ENCODE results near the gene CPED1. TPM values are rescaled to one million over a fixed set of nuclear protein-coding genes. Genes with fewer than 3 reads are reported as not detected.
A peak's percentile ranks its signal among the peaks of the same experiment; 100 is the strongest.
"Not testable (repeated sequence)": the region's sequence is repeated elsewhere in the genome, so short reads cannot be mapped to it uniquely, and the experiment has no call there.

The CPED1 gene
- total and polyA plus RNA-seq, 7 donors: 1.2 to 120 (median 79.6) TPM

GRCh38 chr7:121071132-121071531 is 82.6 kb downstream of the CPED1 start:
- Histone ChIP-seq H3K27me3 (no peaks in the 10 kb centered on the region), H3K36me3 (no peaks in the 10 kb centered on the region), H3K27ac (peak overlapping the region in 1 of 4 donors; percentile 73), H3K9me3 (no peaks in the 10 kb centered on the region), H3K4me1 (peaks cover 0 to 14% (median 7%) of the 10 kb centered on the region in 4 donors), H3K4me3 (no peak overlapping the region)
- WGBS, 2 donors: 90% methylated on average over 1 of the region's 1 CpG
- intact Hi-C loops (cut with DNase I): no loop called here
- TF ChIP-seq POLR2A (IDR thresholded peaks at IDR 0.05): no peak
- no peak for TF ChIP-seq EP300 (IDR thresholded peaks at IDR 0.05)
- no peak for TF ChIP-seq CTCF (IDR thresholded peaks at IDR 0.05)
- TF ChIP-seq POLR2AphosphoS5 (IDR thresholded peaks at IDR 0.05): no peak
- DNase-seq: no peak

- no peak overlapping the region for H3K4me3 ChIP-seq
- H3K36me3 ChIP-seq: no peaks in the 10 kb centered on the region
- intact Hi-C loops (cut with DNase I): no loop called here
- H3K4me1 ChIP-seq: peaks cover 0 to 20% (median 10%) of the 10 kb centered on the region in 4 donors
- WGBS, 2 donors: 68 to 92% methylated on average over 2 of the region's 2 CpGs
- no peak for DNase-seq
- no peak overlapping the region for H3K27ac ChIP-seq
- H3K27me3 ChIP-seq: no peaks in the 10 kb centered on the region
- TF ChIP-seq EP300 (IDR thresholded peaks at IDR 0.05) (no peak), CTCF (IDR thresholded peaks at IDR 0.05) (no peak), POLR2A (IDR thresholded peaks at IDR 0.05) (no peak)
- no peaks in the 10 kb centered on the region for H3K9me3 ChIP-seq
Measured at GRCh38 chr7:121071662-121072061, 83.2 kb downstream of the CPED1 start.

- no peak for DNase-seq
- no peak for TF ChIP-seq POLR2AphosphoS5 (IDR thresholded peaks at IDR 0.05)
- no peak for TF ChIP-seq CTCF (IDR thresholded peaks at IDR 0.05)
- no peak for TF ChIP-seq EP300 (IDR thresholded peaks at IDR 0.05)
- TF ChIP-seq POLR2A (IDR thresholded peaks at IDR 0.05): no peak
- no peaks in the 10 kb centered on the region for H3K9me3 ChIP-seq
- WGBS, 2 donors: 14 to 69% methylated on average over 2 of the region's 2 CpGs
- no peaks in the 10 kb centered on the region for H3K27me3 ChIP-seq
- no peak overlapping the region for H3K4me3 ChIP-seq
- H3K36me3 ChIP-seq: no peaks in the 10 kb centered on the region
- H3K27ac ChIP-seq: no peak overlapping the region
- peaks cover 0 to 23% (median 10%) of the 10 kb centered on the region in 4 donors for H3K4me1 ChIP-seq
- intact Hi-C loops (cut with DNase I): no loop called here
Measured at GRCh38 chr7:121072826-121073225, 84.3 kb downstream of the CPED1 start.

- Histone ChIP-seq H3K4me3 (no peak overlapping the region), H3K4me1 (peaks cover 0 to 23% (median 10%) of the 10 kb centered on the region in 4 donors), H3K9me3 (no peaks in the 10 kb centered on the region), H3K27me3 (no peaks in the 10 kb centered on the region), H3K36me3 (no peaks in the 10 kb centered on the region), H3K27ac (no peak overlapping the region)
- TF ChIP-seq POLR2A (IDR thresholded peaks at IDR 0.05): no peak
- TF ChIP-seq CTCF (IDR thresholded peaks at IDR 0.05): no peak
- TF ChIP-seq EP300 (IDR thresholded peaks at IDR 0.05): no peak
- TF ChIP-seq POLR2AphosphoS5 (IDR thresholded peaks at IDR 0.05): no peak
- 54 to 85% methylated on average over 3 of the region's 3 CpGs for WGBS, 2 donors
- no peak for DNase-seq
- intact Hi-C loops (cut with DNase I): no loop called here
Measured at GRCh38 chr7:121073463-121074099, 85.1 kb downstream of the CPED1 start.

- H3K27me3 ChIP-seq; DNase-seq; H3K36me3 ChIP-seq; H3K27ac ChIP-seq; intact Hi-C loops (cut with DNase I); H3K4me3 ChIP-seq; H3K9me3 ChIP-seq: not testable (repeated sequence)
- peaks cover 0 to 10% (median 4%) of the 10 kb centered on the region in 4 donors for H3K4me1 ChIP-seq
- WGBS, 2 donors: 75 to 96% methylated on average over 5 of the region's 5 CpGs
Measured at GRCh38 chr7:121075424-121075841, 86.9 kb downstream of the CPED1 start.
